KBM-7 (cell line): Measurements from ENCODE around the gene ZSWIM5.
"Not testable (repeated sequence)": the region's sequence is repeated elsewhere in the genome, so short reads cannot be mapped to it uniquely, and the experiment has no call there.

Experiments
- DNase-seq: peaks from one replicate; pipeline ENCODE4 v3.0.0-alpha.2; 2015
- in situ Hi-C: fragments of 300-500 bp; cut with MboI; formaldehyde crosslinking; loops from 2 replicates; pipeline ENCODE4 v1.14.3; 2020; ENCODE audit warnings: low sequenced_read_pairs, low pct_unique_long_range_greater_than_20kb, mixed read lengths

ZSWIM5 gene

DNA sequence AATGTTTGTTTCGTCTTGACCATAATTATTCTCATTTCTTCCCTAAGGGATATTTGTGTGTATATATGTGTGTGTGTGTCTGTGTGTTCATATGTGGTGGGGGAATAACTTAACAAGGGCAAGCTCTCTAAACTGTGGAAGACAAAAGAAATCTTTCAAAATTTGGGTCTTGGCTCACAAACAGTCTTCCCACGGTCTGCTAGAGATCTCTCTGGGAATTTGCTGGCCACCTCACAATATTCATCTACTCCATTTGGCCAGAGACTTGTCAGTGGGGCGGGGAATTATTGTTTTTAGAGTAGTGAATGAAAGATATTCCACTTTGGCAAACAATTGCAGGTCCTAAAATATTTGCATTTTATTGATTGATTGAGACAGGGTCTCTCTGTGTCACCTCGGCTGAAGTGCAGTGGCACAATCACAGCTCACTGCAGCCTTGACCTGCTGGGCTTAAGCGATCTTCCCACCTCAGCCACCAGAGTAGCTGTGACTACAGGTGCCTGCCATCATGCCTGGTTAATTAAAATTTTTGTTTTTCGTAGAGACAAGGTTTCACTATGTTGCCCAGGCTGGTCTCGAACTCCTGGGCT, 212.0 kb downstream of the ZSWIM5 start:
- in situ Hi-C loops = no loop called here
- no peak for DNase-seq

DNA sequence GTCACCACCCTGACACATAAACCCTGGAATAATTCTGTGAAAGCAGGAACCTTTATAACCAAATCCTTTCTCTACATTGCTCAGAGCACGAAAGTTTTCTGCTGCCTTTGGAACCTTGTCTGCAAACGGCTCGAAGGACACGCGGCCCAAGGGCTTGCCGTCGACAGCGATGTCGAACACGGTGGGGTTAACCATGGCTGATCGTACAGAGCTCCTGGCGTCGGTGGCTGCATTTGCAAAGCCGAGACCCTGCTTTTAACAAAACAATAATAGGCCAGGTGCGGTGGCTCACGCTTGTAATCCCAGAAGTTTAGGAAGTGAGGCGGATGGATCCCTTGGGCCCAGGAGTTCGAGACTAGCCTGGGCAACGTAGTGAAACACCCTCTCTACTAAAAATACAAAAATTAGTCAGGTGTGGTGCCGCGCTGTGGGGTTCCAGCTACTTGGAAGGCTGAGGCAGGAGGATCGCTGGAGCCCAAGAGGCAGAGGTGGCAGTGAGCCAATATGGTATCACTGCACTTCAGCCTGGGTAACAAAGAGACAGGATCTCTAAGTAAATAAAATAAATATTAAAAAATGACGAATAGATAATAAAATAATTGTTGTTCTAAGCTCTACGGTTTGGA, 217.8 kb downstream of the ZSWIM5 start:
- no peak for DNase-seq
- in situ Hi-C loops = no loop called here

DNA sequence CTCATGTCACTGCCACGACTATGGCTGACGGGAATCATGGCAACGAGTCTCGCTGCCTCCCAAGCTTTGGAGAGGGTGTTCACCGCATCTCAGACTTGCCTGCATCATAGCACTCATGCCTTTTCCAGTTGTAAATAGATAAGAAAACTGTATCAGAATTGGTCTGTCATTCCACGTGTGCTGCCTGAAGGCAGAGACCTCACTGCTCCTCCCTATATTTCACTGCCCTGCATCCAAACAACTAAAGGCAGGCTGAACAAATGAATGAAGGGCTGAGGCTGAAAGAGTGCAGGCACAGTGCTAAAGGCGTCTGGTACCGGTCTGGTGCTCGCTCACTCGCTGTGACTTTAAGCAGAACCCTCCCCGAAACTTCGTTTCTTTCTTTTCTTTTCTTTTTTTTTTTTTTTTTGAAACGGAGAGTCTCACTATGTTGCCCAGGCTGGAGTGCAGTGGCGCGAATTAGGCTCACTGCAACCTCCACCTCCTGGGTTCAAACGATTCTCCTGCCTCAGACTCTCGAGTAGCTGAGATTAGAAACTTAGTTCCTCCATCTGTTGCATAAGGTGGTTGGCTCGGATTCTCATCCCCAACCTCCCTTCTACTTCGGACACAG, 220.6 kb downstream of the ZSWIM5 start:
- in situ Hi-C loops = no loop called here
- DNase-seq = peak; percentile 9

DNA sequence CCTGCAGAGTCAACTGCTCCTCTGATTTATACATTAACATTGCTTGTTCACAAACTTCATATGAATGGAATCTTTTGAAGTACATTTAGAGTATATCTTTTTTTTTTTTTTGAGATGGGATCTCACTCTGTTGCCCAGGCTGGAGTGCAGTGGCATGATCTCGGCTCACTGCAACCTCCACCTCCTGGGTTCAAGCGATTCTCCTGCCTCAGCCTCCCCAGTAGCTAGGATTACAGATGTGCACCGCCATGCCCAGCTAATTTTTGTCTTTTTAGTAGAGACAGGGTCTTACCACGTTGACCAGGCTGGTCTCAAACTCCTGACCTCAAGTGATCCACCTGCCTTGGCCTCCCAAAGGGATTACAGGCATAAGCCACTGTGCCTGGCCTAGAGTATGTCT, 229.0 kb downstream of the ZSWIM5 start:
- DNase-seq, in situ Hi-C loops: not testable (repeated sequence)

DNA sequence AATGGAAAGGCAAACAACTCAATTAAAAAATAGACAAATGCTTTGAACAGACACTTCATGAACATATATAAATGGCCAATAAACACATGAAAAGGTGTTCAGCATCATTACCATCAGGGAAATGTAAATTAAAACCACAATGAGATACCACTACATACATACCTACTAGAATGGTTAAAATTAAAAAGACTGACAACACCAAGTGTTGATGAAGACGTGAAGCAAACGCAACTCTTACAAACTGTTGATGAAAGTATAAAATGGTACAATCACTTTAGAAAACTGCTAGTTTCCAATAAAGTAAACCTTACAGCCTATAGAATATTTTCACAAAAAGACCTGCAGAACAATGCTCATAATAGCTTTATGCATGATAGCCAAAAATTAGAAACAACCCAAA, 230.2 kb downstream of the ZSWIM5 start:
- in situ Hi-C loops = no loop called here
- no peak for DNase-seq

DNA sequence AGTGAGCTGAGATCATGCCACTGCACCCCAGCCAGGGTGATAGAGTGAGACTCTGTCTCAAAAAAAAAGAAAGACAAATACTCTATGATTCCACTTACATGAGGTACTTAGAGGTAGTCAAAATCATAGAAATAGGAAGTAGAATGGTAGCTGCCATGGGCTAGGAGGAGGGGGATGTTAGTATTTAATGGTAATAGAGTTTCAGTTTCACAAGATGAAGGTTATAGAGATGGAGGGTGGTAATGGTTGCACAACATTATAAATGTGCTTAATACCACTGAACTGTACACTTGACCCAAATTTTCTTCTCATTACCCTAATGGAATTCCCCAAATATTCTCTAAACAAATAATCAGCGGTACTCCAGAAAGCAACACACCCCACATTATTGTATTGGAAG, 232.8 kb downstream of the ZSWIM5 start:
- in situ Hi-C loops = no loop called here
- no peak for DNase-seq

DNA sequence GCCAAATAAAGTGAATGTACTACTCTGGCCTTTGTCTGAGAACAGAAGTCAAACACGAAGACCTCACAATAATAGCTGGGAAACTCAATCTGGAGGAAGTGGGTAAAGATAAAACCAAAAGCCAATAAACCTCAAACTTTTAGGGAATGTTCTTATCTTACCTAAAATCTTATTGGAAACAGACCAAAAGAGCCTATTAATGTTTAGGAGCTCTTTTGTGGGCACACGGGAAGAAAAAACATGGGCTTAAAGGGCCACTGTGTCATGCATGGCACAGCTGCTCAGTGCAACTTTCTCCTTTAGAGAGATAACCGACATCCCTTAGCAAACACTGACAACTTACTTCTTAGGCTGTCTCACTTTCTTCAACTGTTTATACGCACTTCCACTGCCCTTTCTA, 236.1 kb downstream of the ZSWIM5 start:
- DNase-seq = peak; percentile 31
- in situ Hi-C loops = no loop called here
